Measurements from ENCODE around the gene DHFR2. TPM values are rescaled to one million over a fixed set of nuclear protein-coding genes. Genes with fewer than 3 reads are reported as not detected.

DHFR2 gene
- total and polyA plus RNA-seq, 10 of the 15 experiments (the other 5 are each of a cell fraction or from before 2014, with no cell fraction given), result 1.8 to 5.6 (median 4.4) TPM

GRCh38 chr3:94083261-94083660 is 20.5 kb upstream of the DHFR2 start:
- ChIA-PET SMC1A (ENCODE audit: uncharacterized antibody, unreplicated experiment) (interaction anchor here (1.0 kb wide), 1 partner anchor 11 kb away, joined by 3 read pairs; no protein-coding TSS in a partner anchor), RAD21 (ENCODE audit: unreplicated experiment) (interaction anchor here (0.7 to 1.8 kb wide), 2 partner anchors 14 to 48 kb away, joined by 3 to 5 read pairs; no protein-coding TSS in a partner anchor), POLR2A (interaction anchor here (0.6 kb wide), 1 partner anchor 14 kb away, joined by 3 read pairs; no protein-coding TSS in a partner anchor), CTCF (interaction anchor here (1.5 kb wide), 1 partner anchor 21 kb away, joined by 5 read pairs; the partner anchor contains the start of genes DHFR2 and NSUN3)
- Histone ChIP-seq H3K4me3 (no peak overlapping the region), H3K9me3 (replicated peaks; ENCODE audit: control insufficient read depth, insufficient read depth, low read length) (no peaks in the 10 kb centered on the region; the same call in 1 of the 3 replicates), H3K27me3 (replicated peaks in 1 of 2; ENCODE audit: control insufficient read depth in 2 of 2, insufficient read depth in 2 of 2, low read length in 1 of 2) (no peaks in the 10 kb centered on the region), H4K20me1 (ENCODE audit: control insufficient read depth, insufficient read depth) (no peaks in the 10 kb centered on the region), H3K79me2 (ENCODE audit: control insufficient read depth, insufficient read depth, low read length) (no peaks in the 10 kb centered on the region; the same call in 1 of the 2 replicates), H3K36me3 (ENCODE audit: control insufficient read depth in 2 of 2, insufficient read depth in 2 of 2, low read length in 1 of 2) (peaks cover 0 to 16% of the 10 kb centered on the region in 2 experiments; a peak in 3 of 4 replicates), H3K4me2 (ENCODE audit: control insufficient read depth, insufficient read depth) (no peak overlapping the region), H3K9ac (ENCODE audit: control insufficient read depth, insufficient read depth, low read length) (no peak overlapping the region), H3K27ac (ENCODE audit: control insufficient read depth, insufficient read depth) (no peak overlapping the region), H2AFZ (ENCODE audit: control insufficient read depth, low read depth, low read length) (no peak overlapping the region), H3K4me1 (ENCODE audit: control insufficient read depth, insufficient read depth, low read length) (no peaks in the 10 kb centered on the region; the same call in 1 of the 2 replicates)
- 70% methylated on average over 4 of the region's 4 CpGs for WGBS (ENCODE audit: insufficient coverage, insufficient replicate concordance, low lambda C conversion rate, missing lambda C conversion rate)
- TF ChIP-seq RUNX3 (IDR thresholded peaks at IDR 0.05; ENCODE audit: low read length), result peak; percentile 57
- TF ChIP-seq NFYB (IDR thresholded peaks at IDR 0.05; ENCODE audit: insufficient read depth, low read depth, low read length), result peak; percentile 56; the same call in 1 of the 2 replicates
- no peak for TF ChIP-seq POLR2AphosphoS2 (IDR thresholded peaks at IDR 0.05; ENCODE audit: low read depth, low read length)
- intact Hi-C loops (cut with micrococcal nuclease; ENCODE audit: unreplicated experiment) (no loop called here), in situ Hi-C loops (cut with MboI) (no loop called here)
- ATAC-seq, result peak; percentile 92
- no peak for DNase-seq (ENCODE audit: low read depth, low spot score)
- BruUV-seq (replicated peaks), result no TSS peak
- no peak for FAIRE-seq

GRCh38 chr3:94082391-94082937 is 19.7 kb upstream of the DHFR2 start:
- RAD21 ChIA-PET (ENCODE audit: unreplicated experiment), result interaction anchor here (0.7 to 1.8 kb wide), 2 partner anchors 13 to 47 kb away, joined by 3 to 5 read pairs; no protein-coding TSS in a partner anchor
- Histone ChIP-seq H3K27me3 (replicated peaks in 1 of 2; ENCODE audit: control insufficient read depth in 2 of 2, insufficient read depth in 2 of 2, low read length in 1 of 2) (no peaks in the 10 kb centered on the region), H2AFZ (ENCODE audit: control insufficient read depth, low read depth, low read length) (no peak overlapping the region), H3K27ac (ENCODE audit: control insufficient read depth, insufficient read depth) (no peak overlapping the region), H3K79me2 (ENCODE audit: control insufficient read depth, insufficient read depth, low read length) (no peaks in the 10 kb centered on the region; the same call in 1 of the 2 replicates), H4K20me1 (ENCODE audit: control insufficient read depth, insufficient read depth) (no peaks in the 10 kb centered on the region), H3K4me1 (ENCODE audit: control insufficient read depth, insufficient read depth, low read length) (no peaks in the 10 kb centered on the region; the same call in 1 of the 2 replicates), H3K4me2 (ENCODE audit: control insufficient read depth, insufficient read depth) (no peak overlapping the region), H3K9me3 (replicated peaks; ENCODE audit: control insufficient read depth, insufficient read depth, low read length) (no peaks in the 10 kb centered on the region; the same call in 1 of the 3 replicates), H3K9ac (ENCODE audit: control insufficient read depth, insufficient read depth, low read length) (no peak overlapping the region), H3K4me3 (no peak overlapping the region), H3K36me3 (ENCODE audit: control insufficient read depth in 2 of 2, insufficient read depth in 2 of 2, low read length in 1 of 2) (peaks cover 0 to 16% of the 10 kb centered on the region in 2 experiments; a peak in 3 of 4 replicates)
- 95% methylated on average over 8 of the region's 8 CpGs for WGBS (ENCODE audit: insufficient coverage, insufficient replicate concordance, low lambda C conversion rate, missing lambda C conversion rate)
- ATAC-seq (no peak), FAIRE-seq (no peak), DNase-seq (ENCODE audit: low read depth, low spot score) (no peak)
- SMC1A ChIA-PET (ENCODE audit: uncharacterized antibody, unreplicated experiment), result interaction anchor here (1.0 to 1.8 kb wide), 3 partner anchors 9 to 20 kb away, joined by 3 to 7 read pairs (median 3); partner anchors contain the start of genes DHFR2 and NSUN3
- BruUV-seq (replicated peaks), result no TSS peak
- in situ Hi-C loops (cut with MboI), result no loop called here
- intact Hi-C loops (cut with micrococcal nuclease; ENCODE audit: unreplicated experiment), result no loop called here
- CTCF ChIA-PET, result interaction anchor here (0.6 to 1.8 kb wide), 4 partner anchors 12 to 79 kb away, joined by 3 to 15 read pairs (median 4); partner anchors contain the start of genes DHFR2 and NSUN3
- TF ChIP-seq ELK1 (IDR thresholded peaks at IDR 0.05; ENCODE audit: low read depth, low read length), result no peak
- POLR2A ChIA-PET, result interaction anchor here (0.9 to 1.3 kb wide), 2 partner anchors 12 to 20 kb away, joined by 3 to 6 read pairs; partner anchors contain the start of genes DHFR2 and NSUN3
